Measurements from ENCODE around the gene ITGA2.

ITGA2 gene

GRCh38 chr5:53066088-53066487, 76.9 kb downstream of the ITGA2 start:
- DNase-seq = no peak

- no peak for DNase-seq
These were observed 78.5 kb downstream of the ITGA2 start for GRCh38 chr5:53067641-53068040.

GRCh38 chr5:53068291-53068836, 79.2 kb downstream of the ITGA2 start:
- no peak for DNase-seq

- DNase-seq = no peak
These were observed 80.5 kb downstream of the ITGA2 start for GRCh38 chr5:53069626-53070025.

GRCh38 chr5:53071298-53071697, 82.1 kb downstream of the ITGA2 start:
- DNase-seq = no peak

- DNase-seq = no peak
These were observed 82.6 kb downstream of the ITGA2 start for GRCh38 chr5:53071738-53072137.

GRCh38 chr5:53073348-53073747, 84.2 kb downstream of the ITGA2 start:
- no peak for DNase-seq

GRCh38 chr5:53076014-53076583, 86.9 kb downstream of the ITGA2 start:
- DNase-seq = no peak

- no peak for DNase-seq
These were observed 91.1 kb downstream of the ITGA2 start for GRCh38 chr5:53080271-53080670.

GRCh38 chr5:53083927-53084326, 94.8 kb downstream of the ITGA2 start:
- no peak for DNase-seq

GRCh38 chr5:53084546-53085255, 95.5 kb downstream of the ITGA2 start:
- DNase-seq = no peak

GRCh38 chr5:53087171-53087570, 98.0 kb downstream of the ITGA2 start:
- no peak for DNase-seq

GRCh38 chr5:53087621-53088121, 98.5 kb downstream of the ITGA2 start:
- DNase-seq = no peak

- DNase-seq = no peak
These were observed 100.4 kb downstream of the ITGA2 start for GRCh38 chr5:53089481-53089991.

- no peak for DNase-seq
These were observed 101.1 kb downstream of the ITGA2 start for GRCh38 chr5:53090229-53090628.

- DNase-seq = no peak
These were observed 102.1 kb downstream of the ITGA2 start for GRCh38 chr5:53091289-53091688.

- no peak for DNase-seq
These were observed 103.1 kb downstream of the ITGA2 start for GRCh38 chr5:53092242-53092641.

GRCh38 chr5:53095217-53095616, 106.1 kb downstream of the ITGA2 start:
- no peak for DNase-seq

GRCh38 chr5:53095931-53096525, 106.9 kb downstream of the ITGA2 start:
- DNase-seq = peak; percentile 11

GRCh38 chr5:53099546-53099945, 110.4 kb downstream of the ITGA2 start:
- no peak for DNase-seq

- DNase-seq = no peak
These were observed 111.5 kb downstream of the ITGA2 start for GRCh38 chr5:53100606-53101005.

- DNase-seq = no peak
These were observed 116.6 kb downstream of the ITGA2 start for GRCh38 chr5:53105611-53106300.

- DNase-seq = no peak
These were observed 119.9 kb downstream of the ITGA2 start for GRCh38 chr5:53109056-53109442.

Data from NCI-H1092 treated with DMSO at 0.1 percent for 48 hours (cell line).